Activated CD8-positive, alpha-beta memory T cell treated with anti-CD3 and anti-CD28 coated beads, Interleukin-2, amount 50 U/mL, for 1 hour (primary cell): Measurements from ENCODE around the gene IL23R.
"Not testable (repeated sequence)": the region's sequence is repeated elsewhere in the genome, so short reads cannot be mapped to it uniquely, and the experiment has no call there.

ENCODE experiments used
- DNase-seq: peaks from one replicate; pipeline ENCODE4 v3.0.0-alpha.2; 2020; ENCODE audit errors: extremely low read depth

Gene IL23R

DNA sequence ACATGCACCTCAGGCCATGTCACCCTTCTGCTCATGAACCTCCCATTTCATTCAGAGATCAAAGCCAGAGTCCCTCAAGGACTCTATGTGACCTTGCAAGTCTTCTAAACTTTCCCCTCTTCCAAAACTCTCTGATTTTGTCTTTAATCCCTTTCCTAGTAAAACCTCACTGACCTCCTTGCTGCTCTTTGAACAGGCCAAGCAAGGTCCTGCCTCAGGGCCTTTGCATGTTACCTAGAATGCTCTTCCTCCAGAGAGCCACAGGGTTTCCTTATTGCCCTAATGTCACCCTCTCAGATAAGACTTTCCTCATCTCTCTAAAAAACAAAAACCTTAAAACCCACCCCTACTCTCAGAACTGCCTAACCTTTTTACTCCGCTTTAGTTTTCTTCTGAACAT, 26.6 kb downstream of the IL23R start:
- no peak for DNase-seq

DNA sequence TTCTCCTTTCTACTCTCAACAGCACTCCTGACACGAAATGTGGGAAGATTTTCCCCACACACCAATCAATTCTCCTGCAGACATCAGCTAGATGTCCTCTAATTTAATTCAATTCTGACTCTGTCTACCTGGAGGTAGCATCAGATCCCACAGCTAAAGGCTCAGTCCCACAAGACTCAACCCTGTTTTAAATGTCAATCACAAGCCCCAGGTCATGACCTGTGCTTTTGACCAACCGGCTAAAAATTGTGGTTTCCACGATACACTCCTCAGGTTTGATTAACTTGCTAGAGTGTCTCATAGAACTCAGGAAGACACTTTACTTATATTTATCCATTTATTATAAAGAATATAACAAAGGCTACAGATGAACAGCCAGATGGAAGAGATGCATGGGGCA, 27.4 kb downstream of the IL23R start:
- no peak for DNase-seq

DNA sequence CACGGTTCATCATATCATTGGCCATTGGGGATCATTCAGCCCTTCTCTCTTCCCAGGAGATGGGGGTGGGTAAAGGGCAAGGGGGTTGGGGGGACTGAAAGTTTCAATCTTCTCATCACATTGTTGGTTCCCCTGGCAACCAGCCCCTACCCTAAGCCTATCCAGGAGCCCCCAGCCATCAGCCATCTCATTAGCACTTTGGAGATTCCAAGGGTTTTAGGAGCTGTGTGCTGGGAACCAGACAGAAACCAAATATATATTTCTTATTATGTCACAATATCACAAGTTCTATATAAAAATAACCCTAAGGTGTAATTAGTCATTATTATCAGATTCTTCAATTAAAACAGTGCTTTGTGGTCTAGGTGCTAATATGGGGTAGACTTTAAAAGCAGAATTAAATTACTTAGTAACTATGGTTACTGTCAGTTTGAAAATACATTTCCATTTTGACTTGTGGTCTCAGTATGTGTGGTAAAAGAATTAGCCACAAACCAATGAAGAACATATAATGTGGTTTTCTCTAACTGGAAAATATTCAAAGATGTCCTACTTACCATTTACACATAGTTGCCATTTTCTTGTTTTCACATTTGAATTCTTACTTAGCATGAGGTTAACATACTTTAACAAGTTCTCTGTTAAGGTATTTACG, 28.1 kb downstream of the IL23R start:
- no peak for DNase-seq

DNA sequence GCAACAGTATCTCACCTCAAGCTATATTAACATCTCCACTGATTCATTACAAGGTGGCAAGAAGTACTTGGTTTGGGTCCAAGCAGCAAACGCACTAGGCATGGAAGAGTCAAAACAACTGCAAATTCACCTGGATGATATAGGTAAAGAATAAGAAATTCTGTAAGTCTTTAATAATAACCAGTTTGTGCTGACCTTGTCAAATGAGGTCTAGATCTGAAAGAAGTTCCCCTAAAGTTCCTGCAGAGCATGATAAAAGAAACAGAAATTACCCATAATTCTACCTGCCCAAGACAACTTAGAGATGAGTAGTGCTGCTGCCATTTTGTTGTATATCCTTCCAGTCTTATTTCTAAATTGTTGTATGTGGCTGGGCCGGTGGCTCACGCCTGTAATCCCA, 34.5 kb downstream of the IL23R start:
- no peak for DNase-seq

DNA sequence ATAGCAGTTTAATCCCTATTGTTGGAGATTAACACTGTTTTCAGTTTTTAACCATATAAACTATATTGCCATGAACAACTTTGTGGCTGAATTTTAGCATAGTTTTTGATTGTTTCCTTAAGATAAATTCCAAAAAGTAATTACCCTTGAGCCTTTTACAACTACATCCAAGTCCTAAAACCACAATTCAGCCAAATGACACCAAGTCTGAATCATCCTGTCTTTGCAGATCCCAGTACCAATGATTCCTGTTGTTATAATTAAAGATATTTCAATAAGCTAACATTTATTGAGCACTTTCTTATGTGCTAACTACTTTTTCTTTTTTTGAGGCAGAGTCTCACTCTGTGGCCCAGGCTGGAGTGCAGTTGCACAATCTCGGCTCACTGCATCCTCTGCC, 35.6 kb downstream of the IL23R start:
- DNase-seq, result no peak

DNA sequence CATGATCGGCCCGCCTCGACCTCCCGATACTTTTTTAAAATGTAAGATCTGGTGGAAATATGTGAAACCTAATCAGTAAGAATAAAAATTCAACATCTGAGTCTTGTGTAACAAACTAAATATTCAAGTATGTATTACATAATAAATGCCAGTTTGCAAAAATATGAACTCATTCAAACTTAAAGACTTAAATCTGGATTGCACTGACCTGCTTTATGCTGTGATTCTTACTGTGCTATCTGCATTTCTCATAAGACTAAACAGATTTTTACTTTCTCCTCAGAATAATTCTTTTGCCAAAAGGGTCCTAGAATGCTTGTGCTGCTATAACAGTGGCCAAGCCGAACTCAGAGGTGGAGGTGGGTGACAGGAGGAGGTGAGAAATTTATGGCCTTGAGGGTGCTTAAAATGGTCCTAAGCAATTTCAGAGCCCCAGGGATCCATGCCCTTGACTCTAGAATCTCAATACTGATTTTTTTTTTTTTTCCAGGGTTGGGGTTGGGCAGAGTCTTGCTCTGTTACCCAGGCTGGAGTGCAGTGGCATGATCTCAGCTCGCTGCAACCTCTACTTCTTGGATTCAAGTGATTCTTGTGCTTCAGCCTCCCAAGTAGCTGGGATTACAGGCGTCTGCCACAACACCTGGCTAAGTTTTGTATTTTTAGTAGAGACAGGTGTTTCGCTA, 38.2 kb downstream of the IL23R start:
- no peak for DNase-seq

DNA sequence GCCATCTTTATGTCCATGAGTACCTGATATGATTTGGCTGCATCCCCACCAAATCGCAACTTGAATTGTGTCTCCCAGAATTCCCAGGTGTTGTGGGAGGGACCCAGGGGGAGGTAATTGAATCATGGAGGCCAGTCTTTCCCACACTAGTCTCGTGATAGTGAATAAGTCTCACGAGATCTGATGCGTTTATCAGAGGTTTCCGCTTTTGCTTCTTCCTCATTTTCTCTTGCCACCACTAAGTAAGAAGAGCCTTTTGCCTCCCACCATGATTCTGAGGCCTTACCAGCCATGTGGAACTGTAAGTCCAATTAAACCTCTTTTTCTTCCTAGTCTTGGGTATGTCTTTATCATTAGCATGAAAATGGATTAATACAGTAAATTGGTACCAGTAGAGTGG, 41.1 kb downstream of the IL23R start:
- not testable (repeated sequence) for DNase-seq

DNA sequence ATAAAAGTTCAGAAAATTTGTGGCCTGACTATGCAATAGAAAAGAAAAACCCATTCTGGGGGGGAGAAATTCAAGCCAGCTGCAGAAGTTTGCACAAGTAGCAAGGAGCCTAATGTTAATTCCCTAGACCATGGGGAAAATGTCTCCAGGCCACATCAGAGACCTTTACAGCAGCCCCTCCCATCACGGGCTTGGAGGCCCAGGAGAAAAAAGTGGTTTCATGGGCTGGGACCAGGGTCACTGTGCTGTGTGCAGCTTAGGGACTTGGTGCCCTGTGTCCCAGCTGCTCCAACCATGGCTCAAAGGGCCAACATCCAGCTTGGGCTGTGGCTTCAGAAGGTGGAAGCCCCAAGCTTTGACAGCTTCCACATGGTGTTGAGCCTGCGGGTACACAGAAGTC, 42.0 kb downstream of the IL23R start:
- DNase-seq, result no peak

DNA sequence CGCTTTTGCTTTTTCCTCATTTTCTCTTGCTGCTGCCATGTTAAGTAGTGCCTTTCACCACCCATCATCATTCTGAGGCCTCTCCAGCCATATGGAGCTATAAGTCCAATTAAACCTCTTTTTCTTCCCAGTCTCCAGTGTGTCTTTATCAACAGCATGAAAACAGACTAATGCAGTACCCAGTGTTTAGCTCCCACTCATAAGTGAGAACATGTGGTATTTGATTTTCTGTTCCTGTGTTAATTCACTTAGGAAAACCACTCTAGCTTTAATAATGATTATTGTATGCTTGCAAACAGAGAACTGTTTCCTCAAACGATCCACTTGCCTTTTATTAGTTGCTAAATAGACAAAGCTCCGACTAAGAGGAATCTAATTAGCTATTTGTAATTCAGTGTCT, 43.3 kb downstream of the IL23R start:
- no peak for DNase-seq

DNA sequence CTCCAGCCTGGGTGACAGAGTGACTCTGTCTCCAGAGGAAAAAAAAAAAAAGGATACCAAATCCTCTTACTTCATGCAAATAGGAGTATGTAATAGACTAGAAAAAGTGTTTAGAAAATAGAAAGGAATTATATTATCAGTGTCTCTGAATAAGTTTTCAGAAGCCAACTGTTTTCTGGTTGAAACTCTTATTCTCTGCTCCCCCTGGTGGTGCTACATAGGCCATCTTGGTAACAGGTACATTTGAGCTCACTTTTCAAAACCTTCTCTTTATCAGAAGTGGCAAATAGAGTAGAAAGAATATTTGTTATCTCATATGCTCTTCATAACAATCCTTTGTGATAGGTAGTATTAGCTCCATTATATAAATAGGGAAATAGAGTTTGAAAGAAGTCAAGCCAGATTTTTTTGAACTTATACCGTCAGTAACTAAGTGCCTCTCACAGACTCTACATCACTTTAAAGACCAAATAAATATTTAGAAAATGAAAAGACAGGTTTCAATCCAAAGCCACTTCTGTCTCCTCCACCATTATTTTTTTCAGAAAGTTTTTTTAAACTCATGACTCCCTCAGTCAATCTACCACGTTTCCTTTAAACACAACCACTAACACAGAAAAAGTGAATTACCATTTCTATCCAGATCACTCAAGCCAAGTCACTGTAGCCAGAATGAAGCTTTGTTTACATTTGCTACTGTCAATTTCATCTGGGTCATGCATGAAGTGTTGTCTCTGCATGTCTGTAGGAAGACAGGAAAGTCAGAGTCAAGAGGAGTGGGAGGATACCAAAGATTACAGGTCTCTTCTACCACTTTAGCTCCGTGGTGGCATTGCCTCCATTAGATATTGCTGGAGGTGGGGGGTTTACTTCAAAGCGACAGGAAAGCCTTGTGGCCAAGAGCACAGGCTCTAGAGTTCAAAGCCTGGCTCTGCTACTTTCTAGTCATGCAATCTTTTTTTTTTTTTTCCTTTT, 45.6 kb downstream of the IL23R start:
- no peak for DNase-seq

DNA sequence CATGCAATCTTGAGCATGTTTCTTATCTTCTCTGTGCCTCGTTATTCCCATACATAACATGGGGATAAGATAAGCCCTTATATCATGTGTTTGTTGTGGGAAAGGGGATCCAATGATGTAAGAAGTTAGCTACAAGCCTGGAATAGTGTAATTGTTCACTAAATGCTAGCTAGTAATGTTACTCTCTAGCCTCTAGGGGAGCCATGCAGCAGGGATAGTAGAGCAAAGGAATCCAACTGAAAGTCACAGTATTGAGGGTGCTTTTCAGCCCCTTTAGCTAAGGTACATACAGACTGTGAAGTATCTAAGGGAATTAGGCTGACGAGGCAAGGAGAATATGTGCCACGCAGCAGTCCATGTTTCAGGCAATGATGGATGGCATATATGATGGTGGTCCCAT, 46.9 kb downstream of the IL23R start:
- DNase-seq, result no peak

DNA sequence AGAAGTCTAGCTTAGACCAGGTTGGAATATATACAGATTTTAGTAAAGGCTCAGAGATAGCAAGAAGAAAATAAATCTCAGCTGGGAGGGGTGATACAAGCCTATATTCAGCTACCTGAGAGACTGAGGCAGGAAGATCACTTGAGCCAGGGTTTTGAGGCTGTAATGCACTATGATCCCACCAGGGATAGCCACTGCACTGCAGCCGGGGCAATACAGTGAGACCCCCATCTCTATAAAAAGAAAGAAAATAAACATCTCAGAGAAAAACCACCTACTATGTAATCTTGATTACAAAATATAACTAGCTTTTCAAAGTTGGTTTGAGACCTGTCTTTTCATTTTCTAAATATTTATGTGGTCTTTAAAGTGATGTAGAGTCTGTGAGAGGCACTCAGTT, 47.7 kb downstream of the IL23R start:
- DNase-seq, result no peak

DNA sequence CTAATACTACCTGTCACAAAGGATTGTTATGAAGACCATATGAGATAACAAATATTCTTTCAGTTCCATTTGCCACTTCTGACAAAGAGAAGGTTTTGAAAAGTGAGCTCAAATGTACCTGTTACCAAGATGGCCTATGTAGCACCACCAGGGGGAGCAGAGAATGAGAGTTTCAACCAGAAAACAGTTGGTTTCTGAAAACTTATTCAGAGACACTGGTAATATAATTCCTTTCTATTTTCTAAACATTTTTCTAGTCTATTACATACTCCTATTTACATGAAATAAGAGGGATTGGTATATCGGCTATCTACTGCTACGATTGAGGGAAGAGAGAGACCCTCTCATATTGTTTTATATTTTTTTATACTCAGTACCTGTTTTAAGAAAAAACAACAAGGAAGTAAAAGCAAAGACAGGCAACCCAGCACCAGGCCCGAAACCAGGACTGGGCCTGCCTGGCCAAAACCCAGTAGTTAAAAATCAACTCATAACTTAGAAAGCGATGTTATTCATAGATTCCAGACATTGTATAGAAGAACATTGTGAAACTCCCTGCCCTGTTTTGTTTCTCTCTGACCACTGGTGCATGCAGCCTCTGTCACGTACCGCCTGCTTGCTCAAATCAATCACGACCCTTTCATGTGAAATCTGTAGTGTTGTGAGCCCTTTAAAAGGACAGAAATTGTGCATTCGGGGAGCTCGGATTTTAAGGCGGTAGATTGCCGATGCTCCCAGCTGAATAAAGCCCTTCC, 48.3 kb downstream of the IL23R start:
- DNase-seq, result no peak

DNA sequence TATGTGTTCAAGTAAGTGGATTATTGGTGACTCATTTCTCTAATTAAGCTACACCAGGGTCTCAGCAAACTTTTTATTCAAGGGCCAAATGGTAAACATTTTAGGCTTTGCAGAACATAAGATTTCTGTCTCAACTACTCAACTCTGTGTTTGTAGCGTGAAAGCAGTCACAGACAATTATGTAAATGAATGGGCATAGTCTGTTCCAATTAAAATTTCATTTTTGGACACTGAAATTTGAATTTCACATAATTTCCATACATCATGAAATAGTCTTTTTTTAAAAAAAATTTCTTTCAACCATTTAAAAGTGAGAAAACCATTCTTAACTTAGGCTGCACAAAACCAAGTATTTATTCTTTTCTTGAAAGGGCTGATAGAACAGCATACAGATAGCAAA, 50.1 kb downstream of the IL23R start:
- no peak for DNase-seq

DNA sequence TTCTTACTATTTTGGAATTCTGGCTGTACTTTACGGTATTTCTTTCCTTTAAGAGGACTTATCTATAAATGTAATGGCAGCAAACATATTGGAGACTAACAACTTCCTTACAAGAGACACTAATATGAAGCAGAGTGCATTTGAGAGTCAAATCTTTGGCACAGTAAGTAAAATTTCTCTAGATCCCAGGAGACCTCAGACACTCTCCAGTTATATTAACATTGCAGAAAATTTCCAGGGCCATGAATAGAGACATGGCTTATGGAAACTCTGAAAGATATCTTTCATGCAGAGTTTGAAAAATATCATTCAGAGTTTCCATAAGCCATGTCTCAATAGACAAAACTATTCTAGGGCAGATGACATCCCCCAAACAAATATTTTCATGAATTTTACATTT, 51.2 kb downstream of the IL23R start:
- no peak for DNase-seq

DNA sequence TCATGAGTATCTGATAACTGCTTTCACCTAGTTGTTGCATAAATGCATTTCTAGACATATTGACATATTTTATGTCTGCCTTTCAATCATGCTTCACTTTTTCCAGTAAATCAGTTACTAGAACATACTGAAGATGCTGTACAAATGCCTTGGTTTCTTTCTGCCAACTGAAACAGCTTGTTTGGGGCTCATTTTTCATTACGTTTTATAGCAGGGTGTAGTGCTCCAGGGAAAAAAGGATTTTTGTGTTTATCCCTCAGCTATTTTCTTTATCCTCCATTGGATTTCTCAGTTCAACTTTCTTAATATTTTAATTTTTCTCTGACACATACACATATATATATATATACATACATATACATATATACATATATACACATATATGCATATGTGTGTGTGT, 51.7 kb downstream of the IL23R start:
- DNase-seq, result no peak

DNA sequence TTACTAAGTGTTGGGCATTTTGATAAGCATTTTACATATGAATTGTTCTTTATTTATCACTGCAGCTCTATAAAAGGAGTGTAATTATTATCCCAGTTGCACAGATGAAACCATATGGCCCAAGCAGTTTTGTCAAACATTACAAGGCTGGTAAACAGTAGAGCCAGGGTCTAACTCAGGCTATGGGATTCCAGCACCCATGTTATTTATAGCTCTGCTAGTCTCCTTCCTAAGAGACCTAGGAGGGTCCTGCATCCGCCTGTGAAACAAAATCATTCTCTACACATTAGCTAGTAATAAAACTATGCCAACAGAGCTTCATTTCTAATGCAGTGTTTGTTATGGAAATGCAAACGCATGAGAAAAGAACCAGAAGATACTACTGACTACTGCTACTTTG, 58.6 kb downstream of the IL23R start:
- DNase-seq, result no peak

DNA sequence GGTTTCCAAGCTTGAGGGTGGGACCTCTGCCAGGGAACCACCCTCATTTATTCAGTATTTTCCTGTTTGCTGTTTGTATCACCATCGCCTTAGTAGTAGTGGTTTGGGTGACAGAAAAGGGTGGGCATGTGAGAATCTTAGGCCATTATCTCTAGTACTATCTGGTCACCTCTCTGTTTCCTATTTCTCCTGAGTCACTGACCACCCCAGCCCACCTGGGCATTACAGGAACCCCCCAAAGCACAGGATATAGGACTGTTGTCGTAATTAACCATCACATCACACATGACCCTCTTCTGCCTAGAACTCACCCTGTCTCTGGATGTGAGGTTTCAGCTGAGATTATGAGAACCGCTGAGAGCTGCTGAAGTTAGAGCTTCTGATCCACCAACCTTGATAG, 60.4 kb downstream of the IL23R start:
- no peak for DNase-seq

DNA sequence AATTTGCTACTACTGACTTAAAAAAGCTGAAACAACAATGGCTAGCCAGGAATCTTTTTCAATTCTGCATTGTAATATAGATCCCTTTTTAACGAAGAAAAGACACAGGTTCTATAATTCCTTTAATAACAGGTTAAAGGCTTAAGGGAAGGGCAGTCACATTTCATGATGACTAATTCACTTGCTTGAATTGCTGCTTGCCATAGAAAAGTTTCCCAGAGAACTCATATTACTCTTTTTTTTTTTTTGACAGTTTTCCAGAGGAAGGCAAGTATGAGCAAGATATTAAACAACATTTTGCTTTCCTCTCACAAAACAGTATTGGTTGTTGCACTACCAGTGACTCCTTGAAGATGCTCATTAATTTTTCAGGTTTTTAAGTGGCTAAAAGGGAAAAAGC, 60.9 kb downstream of the IL23R start:
- no peak for DNase-seq

DNA sequence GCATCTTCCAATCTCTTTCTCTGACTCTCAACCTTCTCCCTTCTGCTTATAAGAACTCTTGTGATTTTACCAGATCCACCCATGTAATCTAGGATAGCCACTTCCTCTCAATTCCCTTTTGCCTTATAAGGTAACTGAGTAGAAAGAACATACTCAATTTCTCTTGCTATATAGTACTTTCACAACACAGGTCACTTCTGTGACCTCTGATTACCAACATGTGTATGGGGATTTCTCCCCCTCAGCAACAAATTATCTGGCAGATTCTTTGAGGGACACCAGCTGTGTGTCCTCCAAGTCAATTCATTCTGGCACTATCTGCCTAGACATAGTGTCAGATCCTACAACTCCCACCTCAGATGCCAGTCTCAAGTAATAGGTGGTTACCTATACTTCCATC, 62.5 kb downstream of the IL23R start:
- DNase-seq, result no peak

DNA sequence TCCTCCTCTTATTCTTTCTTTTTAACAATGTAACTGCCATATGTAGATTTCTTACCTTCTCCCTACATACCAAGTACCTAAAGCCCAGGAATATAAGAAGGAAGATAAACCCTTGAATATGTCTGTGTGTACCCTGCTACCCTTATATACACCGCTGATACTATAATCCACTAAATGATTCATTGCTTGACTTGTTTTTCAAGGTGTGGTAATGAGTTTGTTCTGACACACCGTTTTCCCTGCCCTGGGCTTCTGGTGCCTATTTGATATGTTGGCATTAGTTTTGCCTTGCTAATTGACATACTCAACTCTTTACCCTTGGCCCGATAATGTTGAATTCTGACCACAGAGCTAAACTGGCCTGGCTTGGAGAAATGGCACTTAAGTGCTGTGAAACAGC, 64.3 kb downstream of the IL23R start:
- DNase-seq, result no peak

DNA sequence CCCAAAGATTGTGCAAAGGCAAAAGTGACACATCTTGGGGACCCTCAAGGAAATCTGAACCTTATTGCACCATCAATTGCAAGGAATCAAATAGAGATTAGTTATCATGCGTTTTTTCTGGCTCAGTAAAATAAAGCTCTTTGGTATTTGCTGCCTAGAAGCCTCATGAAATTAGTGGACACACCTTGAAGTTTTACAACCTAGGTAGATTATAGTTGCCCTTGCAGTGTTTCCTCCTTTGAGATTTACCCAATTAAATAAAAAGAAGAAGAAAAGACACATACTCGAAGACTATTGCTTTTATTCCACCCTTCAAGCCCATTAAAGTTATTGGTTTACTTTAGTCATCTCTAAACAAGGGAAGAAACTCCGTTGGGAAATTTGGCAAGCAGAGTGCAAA, 70.0 kb downstream of the IL23R start:
- no peak for DNase-seq
